GM21825 (cell line): ENCODE data around the gene DENND2A.
"Not testable (repeated sequence)": the region's sequence is repeated elsewhere in the genome, so short reads cannot be mapped to it uniquely, and the experiment has no call there.

Experiments
- ATAC-seq: cut with Tn5 transposase; IDR thresholded peaks from one replicate; pipeline ENCODE4 v1.9.1; 2021; ENCODE audit warnings: mild to moderate bottlenecking, moderate library complexity; ENCODE audit not compliant: unreplicated experiment

DENND2A gene

DNA sequence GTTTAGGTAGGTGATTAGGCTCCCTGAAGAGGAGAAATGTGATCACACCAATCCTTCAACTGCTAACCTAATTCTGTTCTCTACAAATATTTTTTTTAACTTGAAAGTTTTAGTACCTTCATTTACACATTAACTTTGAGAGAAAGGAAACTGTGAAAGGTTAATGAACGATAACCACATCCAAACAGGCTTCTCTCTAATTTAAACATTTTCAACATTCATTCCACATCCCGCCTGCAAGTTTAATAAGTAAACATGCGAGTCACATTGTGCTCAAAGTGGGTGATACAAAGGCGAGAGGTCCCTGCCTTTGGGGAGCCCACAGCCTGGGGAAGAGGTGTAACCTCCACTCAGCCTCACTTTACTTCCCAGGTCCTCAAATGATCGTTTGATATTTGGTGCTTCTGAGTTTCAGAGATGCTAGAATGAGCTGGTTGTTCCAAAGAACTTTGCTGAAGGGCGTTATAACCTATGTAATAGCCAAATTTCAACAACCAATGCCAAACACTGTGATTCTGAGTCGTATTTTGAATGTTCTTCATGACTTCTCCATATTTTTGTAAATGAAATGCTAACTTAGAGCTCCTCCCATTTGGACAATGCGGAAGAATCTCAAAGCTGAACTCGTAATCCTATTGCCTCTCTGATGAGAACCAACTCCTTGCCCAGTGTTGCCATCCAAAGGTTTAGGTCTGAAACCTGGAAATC lies 47.5 kb downstream of the DENND2A start:
- no peak for ATAC-seq

DNA sequence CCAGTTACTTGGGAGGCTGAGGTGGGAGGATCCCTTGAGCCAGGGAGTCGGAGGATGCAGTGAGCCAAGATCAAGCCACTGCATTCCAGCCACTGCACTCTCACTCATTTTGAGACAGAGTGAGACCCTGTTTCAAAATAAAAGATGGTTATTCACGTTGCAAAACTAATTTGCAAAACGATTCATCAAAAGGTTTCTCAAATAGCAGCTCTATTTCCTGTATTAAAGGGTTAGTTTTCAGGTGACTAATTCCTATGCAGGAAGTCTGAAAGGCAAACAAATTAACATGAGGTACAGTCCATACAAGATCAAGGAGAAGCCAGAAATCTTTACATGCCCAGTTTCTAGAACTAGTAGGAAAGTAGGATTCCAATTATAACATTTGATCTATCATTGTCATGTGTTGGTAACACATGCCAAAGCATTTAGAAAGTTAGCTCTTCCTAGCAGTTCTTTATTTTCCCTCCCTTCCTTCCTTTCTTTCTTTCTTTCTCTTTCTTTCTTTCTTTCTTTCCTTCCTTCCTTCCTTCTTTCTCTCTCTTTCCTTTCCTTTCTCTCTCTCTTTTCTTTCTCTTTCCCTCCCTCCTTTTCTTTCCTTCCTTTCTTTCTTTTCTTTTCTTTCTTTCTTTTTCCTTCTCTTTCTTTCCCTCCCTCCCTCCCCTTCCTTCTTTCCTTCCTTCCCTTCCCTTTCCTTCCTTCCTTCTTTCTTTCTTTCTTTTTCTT lies 49.3 kb downstream of the DENND2A start:
- no peak for ATAC-seq

DNA sequence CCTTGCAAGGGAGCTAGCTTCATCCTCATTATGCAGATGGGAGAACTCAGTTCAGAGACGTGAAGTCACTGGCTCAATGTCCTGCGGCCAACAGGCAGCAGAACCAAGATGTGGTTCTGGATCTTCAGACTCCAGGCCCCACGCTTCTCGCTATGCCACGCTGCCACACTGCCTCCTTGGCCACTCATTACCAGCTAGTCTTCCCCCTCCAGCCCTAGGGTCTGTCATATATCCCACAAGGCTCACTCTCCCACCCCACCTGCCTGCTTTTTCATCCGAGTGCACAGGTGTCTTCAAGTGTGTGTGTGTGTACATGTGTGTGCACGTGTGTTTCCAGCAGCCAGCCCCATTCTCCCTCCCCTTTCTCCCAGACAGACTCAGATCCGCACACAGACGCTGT lies 53.4 kb downstream of the DENND2A start:
- ATAC-seq: no peak

DNA sequence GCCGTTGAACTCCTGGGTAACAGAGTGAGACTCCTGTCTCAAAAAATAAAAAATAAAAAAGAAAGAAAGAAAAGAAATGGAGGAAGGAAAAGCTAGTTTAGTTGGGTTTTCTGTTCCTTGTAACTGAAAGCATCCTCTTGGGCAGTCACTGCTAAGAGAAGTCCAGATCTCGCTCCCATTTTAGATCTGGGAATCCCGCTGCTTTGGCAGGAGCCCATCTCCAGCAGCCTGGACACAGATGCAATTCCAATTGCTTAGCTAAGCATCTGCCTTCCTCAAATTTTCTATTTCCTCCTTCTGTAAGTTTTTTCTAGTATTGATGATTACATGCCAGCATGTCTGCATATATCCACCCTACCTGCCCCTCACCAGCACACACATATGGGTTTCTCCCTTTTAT lies 54.1 kb downstream of the DENND2A start:
- ATAC-seq: no peak

DNA sequence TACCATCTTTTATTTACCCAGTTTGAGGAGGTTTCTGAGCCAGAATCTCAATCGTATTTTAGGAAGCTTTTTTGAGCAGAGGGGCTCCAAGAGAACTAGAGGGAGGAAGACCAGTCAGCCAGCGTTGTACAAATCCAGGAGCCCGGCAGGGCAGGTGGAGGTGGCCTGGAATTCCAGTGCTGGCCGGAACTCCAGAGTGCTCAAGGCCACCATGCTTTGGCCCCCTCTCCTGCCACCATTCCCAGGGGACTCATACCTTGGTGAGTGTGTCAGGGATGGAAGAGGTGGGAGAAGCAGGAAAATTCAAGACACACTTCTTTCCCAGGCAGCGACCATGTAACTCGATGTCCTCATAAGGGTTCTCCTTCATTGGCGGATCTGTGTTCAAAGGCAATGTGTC lies 55.3 kb downstream of the DENND2A start:
- no peak for ATAC-seq

DNA sequence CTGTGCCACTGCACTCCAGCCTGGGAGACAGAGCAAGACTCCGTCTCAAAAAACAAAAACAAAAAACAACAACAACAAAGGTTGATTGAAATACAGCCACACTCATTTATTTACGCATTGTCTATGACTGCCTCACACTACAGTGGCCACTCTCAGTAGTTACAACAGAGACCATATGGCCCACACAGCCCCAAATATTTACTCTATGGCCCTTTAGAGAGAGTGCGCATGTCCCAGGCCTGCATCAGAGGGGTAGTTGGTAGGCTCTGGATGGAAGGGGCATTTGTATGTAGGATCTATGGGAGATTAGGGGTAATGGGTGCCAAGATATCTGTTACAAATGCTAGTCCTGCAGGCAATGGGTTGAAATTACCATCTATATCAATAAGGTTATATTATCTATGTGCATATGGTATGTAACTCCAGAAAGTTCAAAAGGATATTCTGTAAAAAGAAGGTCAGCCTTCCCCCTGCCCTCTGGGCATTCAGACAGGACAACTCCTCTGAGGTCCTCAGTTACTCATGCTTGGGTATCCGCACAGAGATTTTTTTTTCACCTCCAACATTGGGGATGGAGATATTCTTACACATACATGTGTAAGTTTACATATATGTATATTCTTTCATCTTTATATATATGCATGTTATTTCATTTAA lies 56.3 kb downstream of the DENND2A start:
- ATAC-seq: no peak

DNA sequence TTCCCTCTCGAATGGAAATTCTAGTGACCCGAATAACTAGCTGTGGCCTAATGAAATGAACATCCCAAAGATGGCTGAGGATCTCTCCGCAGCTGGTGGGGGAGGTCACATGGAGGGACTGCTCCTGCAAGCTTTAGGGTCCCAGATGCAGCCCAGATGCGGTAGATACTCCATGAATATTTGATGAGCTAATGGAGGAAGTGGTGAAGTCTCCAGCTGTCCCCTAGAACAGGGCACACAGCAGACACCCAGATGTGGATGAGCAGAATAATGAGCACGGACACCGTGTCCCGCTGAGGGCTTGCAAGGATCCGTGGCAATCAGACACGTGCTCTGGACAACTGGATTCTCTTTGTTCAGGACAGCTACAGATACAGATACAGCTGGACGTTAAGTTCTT lies 59.2 kb downstream of the DENND2A start:
- no peak for ATAC-seq

DNA sequence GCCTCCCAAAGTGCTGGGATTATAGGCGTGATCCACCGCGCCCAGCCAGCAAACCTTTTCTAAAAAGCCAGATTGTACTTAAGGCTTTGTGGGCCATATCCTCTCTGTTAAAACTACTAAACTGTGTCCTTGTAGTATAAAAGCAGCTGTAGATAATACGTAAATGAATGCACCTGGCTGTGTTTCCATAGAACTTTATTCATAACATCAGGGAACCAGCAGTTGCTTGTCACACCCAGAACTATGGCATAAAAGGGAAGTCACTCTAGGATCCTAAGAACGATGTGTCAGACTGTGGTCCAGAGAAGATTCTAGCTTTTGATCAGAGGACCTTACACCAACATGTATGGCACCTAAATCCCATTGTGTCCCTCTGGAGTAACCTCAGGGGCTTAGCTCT lies 63.0 kb downstream of the DENND2A start:
- ATAC-seq: no peak

DNA sequence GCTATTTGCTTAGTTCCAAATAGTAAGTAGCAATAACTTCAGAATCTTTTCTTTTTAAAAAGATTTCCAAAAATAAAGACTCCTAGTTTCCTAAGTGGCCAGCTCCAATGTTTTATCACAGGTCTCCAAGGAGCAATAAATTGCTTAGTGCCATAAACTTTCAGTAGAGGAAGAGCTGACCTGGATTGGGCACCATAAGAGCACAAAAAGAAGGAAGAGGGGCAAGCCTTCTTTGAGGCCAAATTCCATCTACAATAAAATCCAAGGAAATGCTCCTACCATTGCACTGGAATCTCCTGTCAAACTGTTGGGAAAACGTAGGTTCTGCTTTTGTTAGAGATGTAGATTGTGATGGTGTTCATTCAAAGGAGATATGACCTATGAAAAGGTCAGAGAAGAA lies 64.0 kb downstream of the DENND2A start:
- no peak for ATAC-seq

DNA sequence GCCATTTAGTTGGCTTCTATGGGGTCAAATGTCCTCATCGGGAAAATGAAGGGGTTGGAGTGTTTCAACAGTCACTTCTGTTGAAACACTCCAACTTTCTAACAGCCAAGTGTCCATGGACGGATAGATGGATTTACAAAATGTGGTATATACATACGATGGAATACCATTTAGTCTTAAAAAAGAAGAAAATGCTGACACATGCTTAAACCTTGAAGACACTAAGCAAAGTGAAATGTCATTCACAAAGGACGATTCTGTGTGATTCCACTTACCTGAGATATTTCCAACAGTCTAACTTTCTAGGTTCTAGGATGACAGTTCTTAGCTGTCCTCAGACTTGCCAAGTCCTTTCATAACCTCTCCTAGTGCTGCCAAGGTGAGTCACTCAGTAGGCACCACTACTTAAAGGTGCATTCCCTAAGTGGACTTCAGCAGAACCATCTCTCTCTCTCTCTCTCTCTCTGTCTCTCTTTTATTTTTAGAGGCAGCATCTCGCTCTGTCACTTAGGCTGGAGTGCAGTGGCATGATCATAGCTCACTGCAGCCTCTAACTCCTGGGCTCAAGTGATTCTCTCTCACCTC lies 69.0 kb downstream of the DENND2A start:
- ATAC-seq: no peak

DNA sequence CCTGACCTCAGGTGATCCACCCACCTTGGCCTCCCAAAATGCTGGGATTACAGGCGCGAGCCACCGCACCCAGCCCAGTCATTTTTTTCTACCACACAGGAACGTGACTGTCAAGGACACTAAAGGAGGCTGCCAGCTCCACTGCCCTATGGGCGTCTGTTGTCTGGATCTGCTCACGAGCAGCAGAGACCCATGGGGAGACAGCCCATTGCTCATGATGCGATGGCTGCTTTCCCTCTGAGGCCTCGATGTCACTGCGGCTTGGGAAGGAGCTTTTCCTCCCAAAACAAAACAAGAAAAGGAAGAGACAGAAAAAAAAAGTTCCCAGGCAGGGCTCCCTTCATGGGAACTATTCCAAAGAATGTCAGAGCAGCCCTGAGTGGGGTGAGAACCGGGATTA lies 70.5 kb downstream of the DENND2A start:
- ATAC-seq: no peak

DNA sequence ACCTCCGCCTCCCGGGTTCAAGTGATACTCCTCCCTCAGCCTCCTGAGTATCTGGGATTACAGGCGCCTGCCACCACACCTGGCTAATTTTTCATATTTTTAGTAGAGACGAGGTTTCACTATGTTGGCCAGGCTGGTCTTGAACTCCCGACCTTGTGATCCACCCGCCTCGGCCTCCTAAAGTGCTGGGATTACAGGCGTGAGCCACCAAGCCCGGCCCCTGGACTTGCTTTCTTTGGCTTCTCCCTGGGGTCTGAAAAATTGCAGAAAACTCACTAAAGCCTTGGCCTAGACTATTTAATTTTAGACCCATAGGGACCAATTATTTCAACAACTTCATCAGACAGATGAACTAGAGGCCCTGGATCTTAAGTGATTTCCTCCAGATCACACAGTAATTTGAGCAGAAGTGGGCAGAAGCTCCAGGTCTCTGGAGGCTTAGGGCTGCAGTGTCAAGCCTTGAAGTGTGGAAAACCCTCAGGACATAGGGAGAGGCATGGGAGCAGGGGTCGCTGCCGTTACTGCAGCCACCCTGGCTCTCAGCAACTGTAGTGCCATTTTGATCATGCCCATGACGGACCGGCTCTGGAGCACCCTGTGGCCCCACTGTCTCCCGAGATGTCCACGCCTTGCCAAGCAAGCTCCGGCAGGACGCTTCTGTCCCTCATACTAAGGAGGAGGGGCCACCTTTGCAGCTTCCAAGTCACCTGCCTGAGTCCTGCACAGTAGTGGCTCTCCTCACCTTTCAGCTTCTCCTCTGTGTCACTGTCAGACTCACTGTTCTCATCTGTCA lies 72.4 kb downstream of the DENND2A start:
- ATAC-seq: no peak

DNA sequence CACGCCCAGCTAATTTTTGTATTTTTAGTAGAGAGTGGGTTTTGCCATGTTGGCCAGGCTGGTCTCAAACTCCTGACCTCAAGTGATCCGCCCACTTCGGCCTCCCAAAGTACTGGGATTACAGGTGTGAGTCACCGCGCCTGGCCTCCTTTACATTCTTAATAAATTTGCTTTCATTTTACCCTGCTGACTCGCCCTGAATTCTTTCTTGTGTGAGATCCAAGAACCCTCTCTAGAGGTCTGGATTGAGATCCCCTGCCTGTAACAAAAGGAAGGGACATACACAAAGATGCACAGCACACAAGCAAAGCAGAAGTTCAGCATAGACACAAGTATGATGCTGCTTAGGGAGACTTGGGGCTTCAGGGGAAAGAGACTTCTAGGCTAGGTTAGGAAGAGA lies 74.4 kb downstream of the DENND2A start:
- ATAC-seq: not testable (repeated sequence)

DNA sequence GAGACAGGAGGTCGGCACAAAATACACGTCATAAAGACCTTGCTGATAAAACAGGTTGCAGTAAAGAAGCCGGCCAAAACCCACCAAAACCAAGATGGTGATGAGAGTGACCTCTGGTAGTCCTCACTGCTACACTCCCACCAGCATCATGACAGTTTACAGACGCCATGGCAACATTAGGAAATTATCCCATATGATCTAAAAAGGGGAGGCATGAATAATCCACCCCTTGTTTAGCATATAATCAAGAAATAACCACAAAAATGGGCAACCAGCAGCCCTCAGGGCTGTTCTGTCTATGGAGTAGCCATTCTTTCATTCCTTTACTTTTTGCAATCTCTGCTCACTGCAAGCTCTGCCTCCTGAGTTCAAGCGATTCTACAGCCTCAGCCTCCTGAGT lies 74.9 kb downstream of the DENND2A start:
- not testable (repeated sequence) for ATAC-seq

DNA sequence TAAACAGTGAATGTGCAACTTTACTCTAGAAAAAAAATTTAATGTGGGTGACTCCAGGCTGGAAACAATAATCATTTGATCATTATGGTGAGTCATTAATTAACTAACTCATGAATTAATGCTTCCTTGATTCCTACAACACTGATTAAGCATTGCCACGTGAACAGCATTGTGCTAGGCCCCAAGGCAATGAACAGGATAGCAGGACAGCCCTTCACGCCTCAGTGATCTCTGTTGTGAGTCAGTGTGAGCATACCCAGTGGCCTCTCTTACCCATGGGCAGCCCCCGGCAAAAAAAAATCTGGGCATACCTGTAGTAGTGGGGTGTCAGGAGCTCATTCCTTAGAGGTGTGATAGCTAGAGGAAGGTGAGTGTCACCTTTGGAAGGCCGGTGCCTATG lies 76.0 kb downstream of the DENND2A start:
- no peak for ATAC-seq

DNA sequence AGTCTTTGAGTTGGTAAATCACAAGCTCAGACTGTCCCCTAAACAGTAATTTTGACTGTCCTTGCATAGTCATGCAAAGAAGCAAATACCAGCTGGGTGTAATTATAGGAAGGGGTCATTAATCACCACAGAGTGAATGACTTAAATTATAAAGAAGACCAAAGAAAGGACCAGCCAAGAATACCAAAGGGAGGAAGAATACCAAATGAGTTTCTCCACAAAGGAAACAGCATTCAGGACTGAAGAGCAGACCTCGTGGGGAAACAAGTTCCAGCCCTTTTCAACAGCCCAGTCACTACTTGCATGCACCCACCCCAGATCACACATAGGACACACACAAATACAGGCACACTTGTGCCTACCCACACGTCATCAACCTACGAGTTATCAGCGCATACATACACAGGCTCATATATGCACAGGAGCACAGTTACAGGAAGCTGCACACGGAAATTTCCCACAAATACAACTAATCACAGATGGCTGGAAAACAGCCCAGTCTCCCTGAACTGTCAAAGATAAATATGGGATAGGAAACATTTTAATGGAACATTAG lies 77.6 kb downstream of the DENND2A start:
- no peak for ATAC-seq

DNA sequence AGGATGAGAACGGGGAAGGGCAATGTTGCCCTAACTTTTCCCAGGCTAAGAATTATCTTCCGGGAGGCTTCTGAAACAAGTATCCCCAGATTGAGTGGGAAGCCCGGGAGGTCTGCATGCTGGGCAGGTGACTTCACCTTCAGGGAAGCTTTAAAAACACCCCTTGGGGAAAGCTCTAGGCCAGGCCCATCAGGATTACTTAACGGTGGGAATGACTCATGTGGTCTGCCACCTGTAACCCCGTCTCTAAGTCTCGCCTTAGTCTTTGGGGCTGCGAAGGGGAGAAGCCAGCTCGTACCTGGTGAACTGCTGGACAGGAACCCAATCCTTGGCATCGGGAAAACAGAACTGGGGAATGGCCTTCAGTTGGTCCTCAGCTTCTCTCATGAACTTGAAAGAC lies 81.2 kb downstream of the DENND2A start:
- ATAC-seq: no peak

DNA sequence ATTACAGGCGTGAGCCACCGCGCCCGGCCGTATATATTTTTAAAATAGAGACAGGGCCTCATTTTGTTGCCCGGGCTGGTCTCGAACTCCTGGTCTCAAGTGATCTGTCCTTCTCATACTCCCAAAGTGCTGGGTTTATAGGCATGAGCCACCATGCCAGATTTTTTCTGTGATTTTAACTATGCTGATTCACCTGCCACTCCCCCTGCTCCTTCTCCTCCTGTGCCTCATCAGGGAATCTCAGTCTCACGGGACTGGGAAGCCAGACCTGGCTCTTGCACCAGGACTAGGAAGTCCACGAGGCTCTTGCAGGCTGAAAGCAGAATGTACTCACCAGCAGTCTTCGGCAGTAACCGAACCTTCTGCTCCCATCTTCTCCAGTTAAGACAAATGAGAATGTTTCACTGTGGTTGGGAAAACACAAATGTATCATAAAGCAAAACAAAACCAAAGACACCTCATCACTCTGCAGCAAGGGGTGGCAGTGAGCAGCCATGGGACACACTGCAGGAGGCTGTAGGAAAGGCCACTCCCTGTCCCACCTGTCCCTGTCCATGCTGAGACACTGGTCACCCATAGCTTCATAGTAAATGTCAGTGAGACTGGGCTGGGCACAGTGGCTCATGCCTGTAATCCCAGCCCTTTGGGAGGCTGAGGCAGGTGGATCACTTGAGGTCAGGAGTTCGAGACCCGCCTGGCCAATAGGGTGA lies 82.6 kb downstream of the DENND2A start:
- no peak for ATAC-seq

DNA sequence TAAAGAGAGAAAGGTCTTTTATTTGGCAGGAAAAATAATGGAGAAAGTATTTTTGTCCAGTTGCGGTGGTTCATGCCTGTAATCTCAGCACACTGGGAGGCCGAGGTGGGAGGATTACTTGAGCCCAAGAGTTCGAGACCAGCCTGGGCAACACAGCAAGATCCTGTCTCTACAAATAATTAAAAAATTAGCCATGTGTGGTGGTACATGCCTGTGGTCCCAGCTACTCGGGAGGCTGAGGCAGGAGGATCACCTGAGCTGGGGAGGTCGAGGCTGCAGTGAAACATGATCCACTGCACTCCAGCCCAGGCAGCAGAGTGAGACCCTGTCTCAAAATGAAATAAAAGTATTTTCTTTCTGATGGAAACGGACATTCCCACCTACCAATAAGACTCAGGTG lies 83.5 kb downstream of the DENND2A start:
- ATAC-seq: no peak

DNA sequence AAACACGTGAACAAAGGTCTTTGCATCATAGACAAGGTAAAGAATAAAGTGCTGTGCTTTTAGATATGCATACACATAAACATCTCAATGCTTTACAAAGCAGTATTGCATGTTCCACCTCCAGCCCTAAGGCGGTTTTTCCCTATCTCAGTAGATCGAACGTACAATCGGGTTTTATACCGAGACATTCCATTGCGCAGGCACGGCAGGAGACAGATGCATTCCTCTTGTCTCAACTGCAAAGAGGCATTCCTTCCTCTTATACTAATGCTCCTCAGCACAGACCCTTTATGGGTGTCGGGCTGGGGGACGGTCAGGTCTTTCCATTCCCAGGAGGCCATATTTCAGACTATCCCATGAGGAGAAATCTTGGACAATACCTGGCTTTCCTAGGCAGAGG lies 87.4 kb downstream of the DENND2A start:
- not testable (repeated sequence) for ATAC-seq
